C4-2B (cell line): Measurements from ENCODE around the gene TMEM151A.

ENCODE experiments used
- CTCF ChIP-seq: fragments of 450-650 bp; conservative IDR thresholded peaks from 2 replicates; pipeline ENCODE4 v1.5.1; 2017; ENCODE audit warnings: mild to moderate bottlenecking
- ZFX ChIP-seq: fragments of 450-650 bp; IDR thresholded peaks from 2 replicates; pipeline ENCODE4 v1.6.1; 2017

DNA sequence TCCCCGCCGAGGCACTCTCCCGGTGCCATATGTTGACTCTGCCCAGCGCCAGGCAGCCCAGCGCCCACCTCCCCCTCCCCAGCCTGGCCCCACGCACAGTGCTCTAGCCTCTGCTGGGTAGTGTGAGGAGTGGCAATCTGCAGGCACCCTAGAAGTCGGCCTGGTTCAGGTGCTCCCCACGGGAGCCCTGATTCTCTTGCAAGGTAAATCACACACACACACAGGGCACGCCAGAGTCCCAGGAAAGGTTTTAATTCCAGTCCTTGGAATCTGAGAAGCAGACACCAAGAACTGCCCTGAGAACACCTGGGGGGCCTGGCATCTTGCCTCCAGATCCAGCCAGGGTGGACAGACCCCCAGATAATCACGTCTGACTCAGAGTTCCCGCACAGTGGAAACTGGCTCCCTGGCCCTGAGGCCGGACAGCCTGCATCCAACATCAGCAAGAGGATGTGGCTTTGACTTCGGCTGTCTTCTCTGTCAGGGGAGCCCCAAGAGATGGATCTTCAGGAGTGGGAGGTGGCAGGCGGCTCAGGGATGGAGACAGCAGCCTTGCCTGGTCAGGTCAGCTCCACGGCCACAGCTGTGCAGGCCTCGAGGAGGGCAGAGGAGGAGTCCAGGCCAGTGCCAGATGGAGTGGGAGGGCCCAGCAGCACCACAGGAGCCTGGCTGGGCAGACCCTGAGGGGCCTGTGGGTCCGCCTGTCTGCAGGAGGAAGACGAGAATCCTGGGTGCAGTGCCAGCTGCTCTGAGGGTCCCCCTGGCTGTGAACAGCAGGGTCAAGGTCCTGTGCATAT lies 45.6 kb downstream of the TMEM151A start:
- TF ChIP-seq CTCF (no peak), ZFX (no peak)
